ENCODE results near the gene TSSC4.
A peak's percentile ranks its signal among the peaks of the same experiment; 100 is the strongest.
"Not testable (repeated sequence)": the region's sequence is repeated elsewhere in the genome, so short reads cannot be mapped to it uniquely, and the experiment has no call there.

The TSSC4 gene

GRCh38 chr11:2400069-2400761, at the start of gene TSSC4:
TSSC4 (plus strand) TSS chr11:2400750; CDS start chr11:2402634, 1,884 bp downstream.
- Mint-ChIP-seq H3K27me3 (no peaks in the 10 kb centered on the region), H3K27ac (peak within 1 kb of the TSS; percentile 93), H3K36me3 (no peaks in the 10 kb centered on the region), H3K9me3 (no peaks in the 10 kb centered on the region), H3K4me3 (peak within 1 kb of the TSS; percentile 94), H3K4me1 (peaks cover 20% of the 10 kb centered on the region)

GRCh38 chr11:2351701-2352100, 48.8 kb upstream of the TSSC4 start:
- no peaks in the 10 kb centered on the region for H3K27me3 Mint-ChIP-seq
- H3K9me3 Mint-ChIP-seq, result no peaks in the 10 kb centered on the region
- H3K4me3 Mint-ChIP-seq, result no peak overlapping the region
- no peak overlapping the region for H3K27ac Mint-ChIP-seq
- no peaks in the 10 kb centered on the region for H3K36me3 Mint-ChIP-seq
- H3K4me1 Mint-ChIP-seq, result no peaks in the 10 kb centered on the region

- Mint-ChIP-seq H3K36me3 (no peaks in the 10 kb centered on the region), H3K4me3 (no peak overlapping the region), H3K27ac (no peak overlapping the region), H3K4me1 (no peaks in the 10 kb centered on the region), H3K9me3 (no peaks in the 10 kb centered on the region), H3K27me3 (no peaks in the 10 kb centered on the region)
Observed at GRCh38 chr11:2352420-2352819, 48.1 kb upstream of the TSSC4 start.

- Mint-ChIP-seq H3K9me3 (no peaks in the 10 kb centered on the region), H3K27me3 (no peaks in the 10 kb centered on the region), H3K36me3 (no peaks in the 10 kb centered on the region), H3K27ac (no peak overlapping the region), H3K4me3 (no peak overlapping the region), H3K4me1 (no peaks in the 10 kb centered on the region)
Observed at GRCh38 chr11:2355000-2355644, 45.4 kb upstream of the TSSC4 start.

GRCh38 chr11:2357246-2357645, 43.3 kb upstream of the TSSC4 start:
- no peaks in the 10 kb centered on the region for H3K27me3 Mint-ChIP-seq
- no peak overlapping the region for H3K27ac Mint-ChIP-seq
- H3K4me3 Mint-ChIP-seq, result no peak overlapping the region
- no peaks in the 10 kb centered on the region for H3K4me1 Mint-ChIP-seq
- no peaks in the 10 kb centered on the region for H3K36me3 Mint-ChIP-seq
- no peaks in the 10 kb centered on the region for H3K9me3 Mint-ChIP-seq

- not testable (repeated sequence) for H3K36me3 Mint-ChIP-seq, H3K27ac Mint-ChIP-seq, H3K4me1 Mint-ChIP-seq, H3K27me3 Mint-ChIP-seq, H3K4me3 Mint-ChIP-seq, H3K9me3 Mint-ChIP-seq
Observed at GRCh38 chr11:2357651-2358050, 42.9 kb upstream of the TSSC4 start.

- no peak overlapping the region for H3K4me3 Mint-ChIP-seq
- H3K4me1 Mint-ChIP-seq, result no peaks in the 10 kb centered on the region
- H3K27me3 Mint-ChIP-seq, result no peaks in the 10 kb centered on the region
- H3K36me3 Mint-ChIP-seq, result no peaks in the 10 kb centered on the region
- no peak overlapping the region for H3K27ac Mint-ChIP-seq
- no peaks in the 10 kb centered on the region for H3K9me3 Mint-ChIP-seq
Observed at GRCh38 chr11:2358754-2359442, 41.7 kb upstream of the TSSC4 start.

- H3K4me3 Mint-ChIP-seq, result no peak overlapping the region
- no peaks in the 10 kb centered on the region for H3K4me1 Mint-ChIP-seq
- H3K27me3 Mint-ChIP-seq, result no peaks in the 10 kb centered on the region
- H3K27ac Mint-ChIP-seq, result no peak overlapping the region
- H3K36me3 Mint-ChIP-seq, result no peaks in the 10 kb centered on the region
- H3K9me3 Mint-ChIP-seq, result no peaks in the 10 kb centered on the region
Observed at GRCh38 chr11:2359557-2359956, 41.0 kb upstream of the TSSC4 start.

GRCh38 chr11:2360081-2360642, 40.4 kb upstream of the TSSC4 start:
- Mint-ChIP-seq H3K9me3 (no peaks in the 10 kb centered on the region), H3K27me3 (no peaks in the 10 kb centered on the region), H3K4me1 (no peaks in the 10 kb centered on the region), H3K27ac (no peak overlapping the region), H3K36me3 (no peaks in the 10 kb centered on the region), H3K4me3 (no peak overlapping the region)

- H3K36me3 Mint-ChIP-seq, result no peaks in the 10 kb centered on the region
- no peaks in the 10 kb centered on the region for H3K4me1 Mint-ChIP-seq
- no peaks in the 10 kb centered on the region for H3K9me3 Mint-ChIP-seq
- no peaks in the 10 kb centered on the region for H3K27me3 Mint-ChIP-seq
- no peak overlapping the region for H3K27ac Mint-ChIP-seq
- no peak overlapping the region for H3K4me3 Mint-ChIP-seq
Observed at GRCh38 chr11:2361565-2361964, 39.0 kb upstream of the TSSC4 start.

- no peaks in the 10 kb centered on the region for H3K36me3 Mint-ChIP-seq
- no peak overlapping the region for H3K27ac Mint-ChIP-seq
- no peaks in the 10 kb centered on the region for H3K27me3 Mint-ChIP-seq
Observed at GRCh38 chr11:2362414-2362813, 38.1 kb upstream of the TSSC4 start.

GRCh38 chr11:2363130-2363529, 37.4 kb upstream of the TSSC4 start:
- Mint-ChIP-seq H3K4me1 (no peaks in the 10 kb centered on the region), H3K27me3 (no peaks in the 10 kb centered on the region), H3K9me3 (no peaks in the 10 kb centered on the region), H3K36me3 (no peaks in the 10 kb centered on the region), H3K27ac (no peak overlapping the region), H3K4me3 (no peak overlapping the region)

More at GRCh38 chr11:2362414-2362813, 38.1 kb upstream of the TSSC4 start:
- Mint-ChIP-seq H3K9me3 (no peaks in the 10 kb centered on the region), H3K4me3 (no peak overlapping the region), H3K4me1 (no peaks in the 10 kb centered on the region)

- no peak overlapping the region for H3K27ac Mint-ChIP-seq
- no peaks in the 10 kb centered on the region for H3K9me3 Mint-ChIP-seq
- H3K27me3 Mint-ChIP-seq, result no peaks in the 10 kb centered on the region
- no peak overlapping the region for H3K4me3 Mint-ChIP-seq
- no peaks in the 10 kb centered on the region for H3K36me3 Mint-ChIP-seq
- H3K4me1 Mint-ChIP-seq, result no peaks in the 10 kb centered on the region
Observed at GRCh38 chr11:2363577-2364370, 36.8 kb upstream of the TSSC4 start.

- H3K36me3 Mint-ChIP-seq, H3K27ac Mint-ChIP-seq, H3K9me3 Mint-ChIP-seq, H3K4me1 Mint-ChIP-seq, H3K4me3 Mint-ChIP-seq, H3K27me3 Mint-ChIP-seq: not testable (repeated sequence)
Observed at GRCh38 chr11:2364386-2364785, 36.2 kb upstream of the TSSC4 start.

GRCh38 chr11:2365571-2366210, 34.9 kb upstream of the TSSC4 start:
- no peaks in the 10 kb centered on the region for H3K4me1 Mint-ChIP-seq
- H3K4me3 Mint-ChIP-seq, result no peak overlapping the region
- no peak overlapping the region for H3K27ac Mint-ChIP-seq
- no peaks in the 10 kb centered on the region for H3K36me3 Mint-ChIP-seq
- H3K27me3 Mint-ChIP-seq, result no peaks in the 10 kb centered on the region
- H3K9me3 Mint-ChIP-seq, result no peaks in the 10 kb centered on the region
